GM12878 (cell line): ENCODE data around the gene LDLRAD4. TPM values are rescaled to one million over a fixed set of nuclear protein-coding genes. Genes with fewer than 3 reads are reported as not detected.

Experiments used
- ATAC-seq: fragments of 200-7000 bp; cut with Tn5 transposase; 3 replicates; pipeline ENCODE4 v1.9.1; 2020; ENCODE audit warnings: mild to moderate bottlenecking, moderate library complexity
- BruUV-seq: library from RNA; stranded (reverse); fragments of 400-500 nt; replicated peaks from 2 replicates; lab custom pipeline; 2021; lab: Mats Ljungman, UMichigan
- CTCF ChIA-PET: fragments of 300-600 bp; sonication (Branson Sonifier 250); formaldehyde crosslinking; extraction: SDS; loops from one replicate; lab custom pipeline; 2021; ENCODE audit warnings: inconsistent platforms; lab: Yijun Ruan, JAX
- POLR2A ChIA-PET: fragments of 350-600 bp; formaldehyde crosslinking; extraction: SDS; loops from one replicate; lab custom pipeline; 2021; ENCODE audit warnings: inconsistent platforms; lab: Charles Lee
- RAD21 ChIA-PET: fragments of 300-600 bp; sonication (Branson Sonifier 250); formaldehyde crosslinking; loops from one replicate; lab custom pipeline; 2023; ENCODE audit warnings: antibody characterized with exemption; ENCODE audit not compliant: unreplicated experiment; lab: Charles Lee
- SMC1A ChIA-PET: fragments of 300-600 bp; sonication (Branson Sonifier 250); formaldehyde crosslinking; loops from one replicate; lab custom pipeline; 2023; ENCODE audit not compliant: unreplicated experiment, uncharacterized antibody; lab: Charles Lee
- DNase-seq: peaks from one replicate; pipeline ENCODE4 v3.0.0-alpha.2; 2011; ENCODE audit warnings: low read depth, low spot score
- FAIRE-seq: peaks from 3 replicates; lab custom pipeline; 2011; peaks lifted over from hg19 to GRCh38; lab: Jason Lieb, UNC
- H2AFZ ChIP-seq: 2 replicates; pipeline ENCODE4 v1.6.0; 2011; ENCODE audit warnings: low read depth, low read length, control low read depth; ENCODE audit not compliant: control insufficient read depth
- H3K27ac ChIP-seq: 2 replicates; pipeline ENCODE4 v1.5.1; 2011; ENCODE audit warnings: control low read depth; ENCODE audit not compliant: control insufficient read depth, insufficient read depth
- H3K27me3 ChIP-seq, 2 experiments: replicated peaks in 1 of 2; 2 replicates each; pipeline versions ENCODE4 v1.6.0 to v1.6.1; 2011; ENCODE audit warnings: low read length in 1 of 2; ENCODE audit not compliant: control insufficient read depth in 2 of 2, insufficient read depth in 2 of 2
- H3K36me3 ChIP-seq, 2 experiments: 2 replicates each; pipeline ENCODE4 v1.5.1; 2011; ENCODE audit warnings: low read length in 1 of 2; ENCODE audit not compliant: control insufficient read depth in 2 of 2, insufficient read depth in 2 of 2
- H3K4me1 ChIP-seq: 2 replicates; pipeline ENCODE4 v1.6.1; 2011; ENCODE audit warnings: mild to moderate bottlenecking, low read length, moderate library complexity, mixed read lengths; ENCODE audit not compliant: control insufficient read depth, insufficient read depth
- H3K4me2 ChIP-seq: 2 replicates; pipeline ENCODE4 v1.6.0; 2011; ENCODE audit warnings: control low read depth; ENCODE audit not compliant: control insufficient read depth, insufficient read depth
- H3K4me3 ChIP-seq: fragments of 200-600 bp; sonication (generic); 2 replicates; pipeline ENCODE4 v1.5.1; 2016
- H3K79me2 ChIP-seq: 2 replicates; pipeline ENCODE4 v1.6.0; 2011; ENCODE audit warnings: low read length; ENCODE audit not compliant: control insufficient read depth, insufficient read depth
- H3K9ac ChIP-seq: 2 replicates; pipeline ENCODE4 v1.8.0; 2011; ENCODE audit warnings: low read length, control low read depth, mixed read lengths; ENCODE audit not compliant: control insufficient read depth, insufficient read depth
- H3K9me3 ChIP-seq: replicated peaks from 3 replicates; pipeline ENCODE4 v1.5.1; 2011; ENCODE audit warnings: mild to moderate bottlenecking, low read length; ENCODE audit not compliant: control insufficient read depth, insufficient read depth
- H4K20me1 ChIP-seq: 2 replicates; pipeline ENCODE4 v1.6.0; 2011; ENCODE audit not compliant: control insufficient read depth, insufficient read depth
- KAT2A ChIP-seq: conservative IDR thresholded peaks from 2 replicates; pipeline ENCODE4 v1.6.1; 2011; ENCODE audit warnings: low read depth, low read length; ENCODE audit not compliant: control insufficient read depth
- MTA3 ChIP-seq: IDR thresholded peaks from 2 replicates; pipeline ENCODE4 v1.6.1; 2012; ENCODE audit warnings: low read length, inconsistent platforms, borderline replicate concordance
- NR2C2 ChIP-seq: IDR thresholded peaks from 2 replicates; pipeline ENCODE4 v1.6.1; 2011; ENCODE audit warnings: borderline replicate concordance, low read depth; ENCODE audit not compliant: control insufficient read depth, insufficient read length
- POLR2AphosphoS5 ChIP-seq: IDR thresholded peaks from 2 replicates; pipeline ENCODE4 v1.6.1; 2011; ENCODE audit warnings: mild to moderate bottlenecking, low read length, inconsistent platforms
- POU2F2 ChIP-seq: IDR thresholded peaks from 3 replicates; pipeline ENCODE4 v1.6.1; 2011; ENCODE audit warnings: low read depth, mild to moderate bottlenecking, low read length, borderline replicate concordance
- RAD51 ChIP-seq: fragments of 450-650 bp; IDR thresholded peaks from 2 replicates; pipeline ENCODE4 v1.6.1; 2016; ENCODE audit warnings: moderate library complexity, mild to moderate bottlenecking, inconsistent platforms
- RB1 ChIP-seq: fragments of 450-650 bp; formaldehyde crosslinking; IDR thresholded peaks from 2 replicates; pipeline ENCODE4 v1.6.1; 2017; ENCODE audit warnings: mild to moderate bottlenecking, borderline replicate concordance
- RCOR1 ChIP-seq: conservative IDR thresholded peaks from 2 replicates; pipeline ENCODE4 v1.6.1; 2012; ENCODE audit warnings: low read depth, low read length, improper control_type of control experiment
- SREBF1 ChIP-seq: IDR thresholded peaks from 2 replicates; pipeline ENCODE4 v1.6.1; 2012; ENCODE audit warnings: mild to moderate bottlenecking, low read length
- STAT1 ChIP-seq: fragments of 450-650 bp; conservative IDR thresholded peaks from 2 replicates; pipeline ENCODE4 v1.6.1; 2014; ENCODE audit warnings: antibody characterized with exemption, mild to moderate bottlenecking
- TARDBP ChIP-seq: IDR thresholded peaks from 2 replicates; pipeline ENCODE4 v1.6.1; 2016; ENCODE audit warnings: borderline replicate concordance
- ZNF207 ChIP-seq: fragments of 450-650 bp; IDR thresholded peaks from 2 replicates; pipeline ENCODE4 v1.6.1; 2014; ENCODE audit warnings: antibody characterized with exemption, mild to moderate bottlenecking, borderline replicate concordance
- ZZZ3 ChIP-seq: IDR thresholded peaks from 2 replicates; pipeline ENCODE4 v1.6.1; 2011; ENCODE audit warnings: low read depth; ENCODE audit not compliant: control insufficient read depth, insufficient read length
- WGBS: methylation state at CpG from one replicate; pipeline ENCODE4 v1.1.6; 2016; ENCODE audit warnings: low lambda C conversion rate; ENCODE audit not compliant: insufficient replicate concordance, insufficient coverage; ENCODE audit errors: missing lambda C conversion rate; 5-methylcytosine and 5-hydroxymethylcytosine counted together
- in situ Hi-C: fragments of 300-500 bp; cut with MboI; formaldehyde crosslinking; loops from 9 replicates; pipeline ENCODE4 v1.14.3; 2018; ENCODE audit warnings: mixed read lengths
- intact Hi-C: fragments of 100-400 bp; cut with micrococcal nuclease; formaldehyde crosslinking; loops from one replicate; pipeline ENCODE4 v1.14.2; 2022; ENCODE audit not compliant: unreplicated experiment
- polyA plus RNA-seq, 11 experiments: library from polyadenylated mRNA; depleted of rRNA in 4 of 11; unstranded in 6 of 11; stranded (reverse) in 5 of 11; fragments of >200 nt; fragmentation: Nextera tagmentation in 4 of 11; fragmentation: Illumina TruSeq in 1 of 11; extraction: Ambion mirVana in 4 of 11; extraction: Trizol in 1 of 11; gene quantifications; 1 replicate in 1 of 11; 2 replicates in 10 of 11; pipeline versions ENCODE4 v1.2.1 to v1.2.3, GENCODE V29; 2011 to 2016; ENCODE audit warnings: inconsistent platforms in 2 of 11, missing spikeins in 2 of 11, low read depth in 1 of 11
- total RNA-seq, 4 experiments: library from RNA; depleted of rRNA in 3 of 4; stranded (reverse); fragments of >200 nt in 3 of 4; fragmentation: Illumina TruSeq in 1 of 4; extraction: Trizol in 1 of 4; gene quantifications; 2 replicates each; pipeline versions ENCODE4 v1.2.1 to v1.2.3, GENCODE V29; 2013 to 2021
- TF ChIP-seq, protein P1 (sequence below): fragments of 450-650 bp; IDR thresholded peaks from 2 replicates; pipeline ENCODE4 v1.6.1; 2017; ENCODE audit warnings: borderline replicate concordance
- TF ChIP-seq, protein P2 (sequence below): fragments of 450-650 bp; IDR thresholded peaks from 2 replicates; pipeline ENCODE4 v1.6.1; 2017; ENCODE audit warnings: antibody characterized with exemption, mild to moderate bottlenecking, moderate library complexity
- TF ChIP-seq, protein P3 (sequence below): IDR thresholded peaks from 2 replicates; pipeline ENCODE4 v1.6.1; 2011; ENCODE audit warnings: mild to moderate bottlenecking, low read depth, low read length, moderate library complexity; ENCODE audit not compliant: insufficient replicate concordance

The LDLRAD4 gene
- total and polyA plus RNA-seq, 10 of the 15 experiments (the other 5 are each of a cell fraction or from before 2014, with no cell fraction given), result 2.7 to 16.8 (median 11.2) TPM

DNA sequence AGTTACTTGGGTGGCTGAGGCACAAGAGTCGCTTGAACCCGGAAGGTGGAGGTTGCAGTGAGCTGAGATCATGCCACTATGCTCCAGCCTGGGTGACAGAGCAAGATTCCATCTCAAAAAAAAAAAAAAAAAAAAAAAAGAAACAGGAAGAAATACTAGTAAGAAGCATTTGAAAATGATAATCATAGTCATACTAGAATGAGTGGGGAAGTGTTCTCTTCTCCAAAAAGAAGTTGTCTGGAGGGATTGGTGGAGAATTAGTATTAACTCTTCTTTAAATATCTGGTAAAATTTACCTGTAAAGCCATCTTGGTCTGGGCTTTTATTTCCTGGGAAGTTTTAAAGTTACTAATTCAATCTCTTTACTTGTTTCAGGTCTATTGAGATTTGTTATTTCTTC, 376.0 kb downstream of the LDLRAD4 start:
- TF ChIP-seq, protein P1, sequence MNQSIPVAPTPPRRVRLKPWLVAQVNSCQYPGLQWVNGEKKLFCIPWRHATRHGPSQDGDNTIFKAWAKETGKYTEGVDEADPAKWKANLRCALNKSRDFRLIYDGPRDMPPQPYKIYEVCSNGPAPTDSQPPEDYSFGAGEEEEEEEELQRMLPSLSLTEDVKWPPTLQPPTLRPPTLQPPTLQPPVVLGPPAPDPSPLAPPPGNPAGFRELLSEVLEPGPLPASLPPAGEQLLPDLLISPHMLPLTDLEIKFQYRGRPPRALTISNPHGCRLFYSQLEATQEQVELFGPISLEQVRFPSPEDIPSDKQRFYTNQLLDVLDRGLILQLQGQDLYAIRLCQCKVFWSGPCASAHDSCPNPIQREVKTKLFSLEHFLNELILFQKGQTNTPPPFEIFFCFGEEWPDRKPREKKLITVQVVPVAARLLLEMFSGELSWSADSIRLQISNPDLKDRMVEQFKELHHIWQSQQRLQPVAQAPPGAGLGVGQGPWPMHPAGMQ, result no peak
- TF ChIP-seq STAT1 (no peak), RAD51 (no peak), POLR2AphosphoS5 (no peak), MTA3 (no peak), TARDBP (no peak), RCOR1 (no peak), ZNF207 (no peak), ZZZ3 (no peak), KAT2A (no peak), RB1 (no peak), NR2C2 (no peak), SREBF1 (no peak), POU2F2 (no peak)
- TF ChIP-seq, protein P2, sequence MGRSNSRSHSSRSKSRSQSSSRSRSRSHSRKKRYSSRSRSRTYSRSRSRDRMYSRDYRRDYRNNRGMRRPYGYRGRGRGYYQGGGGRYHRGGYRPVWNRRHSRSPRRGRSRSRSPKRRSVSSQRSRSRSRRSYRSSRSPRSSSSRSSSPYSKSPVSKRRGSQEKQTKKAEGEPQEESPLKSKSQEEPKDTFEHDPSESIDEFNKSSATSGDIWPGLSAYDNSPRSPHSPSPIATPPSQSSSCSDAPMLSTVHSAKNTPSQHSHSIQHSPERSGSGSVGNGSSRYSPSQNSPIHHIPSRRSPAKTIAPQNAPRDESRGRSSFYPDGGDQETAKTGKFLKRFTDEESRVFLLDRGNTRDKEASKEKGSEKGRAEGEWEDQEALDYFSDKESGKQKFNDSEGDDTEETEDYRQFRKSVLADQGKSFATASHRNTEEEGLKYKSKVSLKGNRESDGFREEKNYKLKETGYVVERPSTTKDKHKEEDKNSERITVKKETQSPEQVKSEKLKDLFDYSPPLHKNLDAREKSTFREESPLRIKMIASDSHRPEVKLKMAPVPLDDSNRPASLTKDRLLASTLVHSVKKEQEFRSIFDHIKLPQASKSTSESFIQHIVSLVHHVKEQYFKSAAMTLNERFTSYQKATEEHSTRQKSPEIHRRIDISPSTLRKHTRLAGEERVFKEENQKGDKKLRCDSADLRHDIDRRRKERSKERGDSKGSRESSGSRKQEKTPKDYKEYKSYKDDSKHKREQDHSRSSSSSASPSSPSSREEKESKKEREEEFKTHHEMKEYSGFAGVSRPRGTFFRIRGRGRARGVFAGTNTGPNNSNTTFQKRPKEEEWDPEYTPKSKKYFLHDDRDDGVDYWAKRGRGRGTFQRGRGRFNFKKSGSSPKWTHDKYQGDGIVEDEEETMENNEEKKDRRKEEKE, result no peak
- TF ChIP-seq, protein P3, sequence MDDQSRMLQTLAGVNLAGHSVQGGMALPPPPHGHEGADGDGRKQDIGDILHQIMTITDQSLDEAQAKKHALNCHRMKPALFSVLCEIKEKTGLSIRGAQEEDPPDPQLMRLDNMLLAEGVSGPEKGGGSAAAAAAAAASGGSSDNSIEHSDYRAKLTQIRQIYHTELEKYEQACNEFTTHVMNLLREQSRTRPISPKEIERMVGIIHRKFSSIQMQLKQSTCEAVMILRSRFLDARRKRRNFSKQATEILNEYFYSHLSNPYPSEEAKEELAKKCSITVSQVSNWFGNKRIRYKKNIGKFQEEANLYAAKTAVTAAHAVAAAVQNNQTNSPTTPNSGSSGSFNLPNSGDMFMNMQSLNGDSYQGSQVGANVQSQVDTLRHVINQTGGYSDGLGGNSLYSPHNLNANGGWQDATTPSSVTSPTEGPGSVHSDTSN, result no peak
- TF ChIP-seq, all 136 proteins: peak for 0
- no peak for DNase-seq
- Histone ChIP-seq H3K4me3 (no peak overlapping the region), H2AFZ (no peak overlapping the region), H3K9me3 (peaks cover 17% of the 10 kb centered on the region), H3K4me1 (no peaks in the 10 kb centered on the region), H3K27ac (no peak overlapping the region), H3K27me3 (no peaks in the 10 kb centered on the region), H4K20me1 (no peaks in the 10 kb centered on the region), H3K36me3 (no peaks in the 10 kb centered on the region), H3K79me2 (no peaks in the 10 kb centered on the region), H3K4me2 (no peak overlapping the region), H3K9ac (no peak overlapping the region)
- ChIA-PET CTCF (interaction anchor here (0.6 to 1.5 kb wide), 4 partner anchors 9 to 307 kb away, joined by 3 to 4 read pairs (median 3); no protein-coding TSS in a partner anchor), RAD21 (interaction anchor here (1.5 kb wide), 1 partner anchor 34 kb away, joined by 3 read pairs; no protein-coding TSS in a partner anchor), SMC1A (interaction anchor here (1.4 to 2.3 kb wide), 2 partner anchors 9 to 27 kb away, joined by 3 to 6 read pairs; no protein-coding TSS in a partner anchor), POLR2A (interaction anchor here (1.5 kb wide), 1 partner anchor 13 kb away, joined by 3 read pairs; no protein-coding TSS in a partner anchor)
- FAIRE-seq, result no peak
- 100% methylated on average over 2 of the region's 2 CpGs for WGBS
- in situ Hi-C loops (no loop called here), intact Hi-C loops (no loop called here)
- no TSS peak for BruUV-seq
- no peak for ATAC-seq
